ENCODE results near the gene IGFBP2. TPM values are rescaled to one million over a fixed set of nuclear protein-coding genes. Genes with fewer than 3 reads are reported as not detected.

IGFBP2 gene
- total and polyA plus RNA-seq, 2 of the 13 experiments (the other 11 are each of a cell fraction or from before 2014, with no cell fraction given): 2.0 to 5.8 TPM

DNA sequence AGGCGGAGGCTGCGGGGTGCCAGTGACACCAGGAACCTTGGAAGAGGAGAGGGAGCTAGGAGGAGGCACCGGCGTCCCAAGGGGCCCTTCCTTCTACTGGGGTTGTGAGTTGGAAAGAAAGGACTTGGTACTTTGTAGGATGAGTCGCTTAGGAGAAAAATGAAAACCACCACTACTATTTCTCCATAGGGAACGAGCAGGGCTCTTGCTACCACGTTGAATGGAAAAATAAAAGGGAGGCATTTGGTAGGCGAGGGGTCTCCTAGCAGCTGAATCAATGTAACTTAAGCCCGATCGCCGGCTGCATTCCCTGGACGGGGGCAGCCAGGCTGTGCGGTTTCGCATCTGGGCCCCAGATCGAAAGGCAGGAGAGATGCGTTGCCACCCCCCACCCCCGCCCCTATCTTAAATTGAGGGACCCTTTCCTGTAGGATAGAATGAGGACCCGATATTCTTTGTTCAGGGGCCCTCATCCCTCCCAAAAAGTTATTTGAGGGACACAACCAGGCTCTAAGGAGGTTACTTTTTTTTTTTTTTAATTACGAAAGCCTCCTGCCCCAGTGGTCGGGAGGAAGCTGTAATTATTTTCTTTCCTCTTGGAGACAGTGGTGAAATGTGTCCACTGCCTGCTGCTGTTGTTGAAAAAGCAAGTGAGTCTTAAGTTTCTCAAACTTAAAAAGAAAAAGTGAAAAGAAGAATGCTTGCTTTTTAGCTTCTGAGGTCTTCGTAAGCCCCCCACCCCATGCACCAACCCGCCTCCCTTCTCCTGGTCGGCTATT lies 1.3 kb downstream of the IGFBP2 start:
- POLR2A ChIA-PET: interaction anchor here (1.0 kb wide), 1 partner anchor 15 kb away, joined by 3 read pairs; no protein-coding TSS in a partner anchor
- BruUV-seq (replicated peaks): no TSS peak
- H3K36me3 ChIP-seq (replicated peaks in 1 of 2; ENCODE audit: control insufficient read depth in 1 of 2, insufficient read depth in 2 of 2, low read length in 2 of 2): no peaks in the 10 kb centered on the region
- H3K79me2 ChIP-seq (ENCODE audit: insufficient read depth, low read length): no peaks in the 10 kb centered on the region
- peak overlapping the region in 2 of 3 experiments; percentile 17 to 71; a peak in 3 of 6 replicates for H3K4me3 ChIP-seq (replicated peaks in 1 of 3; ENCODE audit: insufficient read depth in 1 of 3, low read depth in 2 of 3, low read length in 3 of 3)
- H3K4me1 ChIP-seq (ENCODE audit: insufficient read depth, low read length): peaks cover 45% of the 10 kb centered on the region
- H3K27ac ChIP-seq (ENCODE audit: extremely low read length, insufficient read depth, low read length): no peak overlapping the region
- no peak overlapping the region for H2AFZ ChIP-seq (ENCODE audit: low read length)
- intact Hi-C loops (cut with micrococcal nuclease; ENCODE audit: unreplicated experiment): no loop called here
- peak overlapping the region; percentile 90 for H3K4me2 ChIP-seq (ENCODE audit: low read depth, low read length)
- no peak for DNase-seq (ENCODE audit: low spot score)
- H3K9ac ChIP-seq (ENCODE audit: insufficient read depth, low read depth, low read length): no peak overlapping the region
- in situ Hi-C loops (cut with HindIII; ENCODE audit: extremely low pct_ligation_motif_present, low pct_unique_long_range_greater_than_20kb): no loop called here
- H3K9me3 ChIP-seq (ENCODE audit: low read length): no peaks in the 10 kb centered on the region
- peaks cover 8 to 56% of the 10 kb centered on the region in 2 experiments; a peak in 4 of 5 replicates for H3K27me3 ChIP-seq (ENCODE audit: control insufficient read depth in 1 of 2, insufficient read depth in 2 of 2, low read length in 2 of 2)
- TF ChIP-seq EZH2 (conservative IDR thresholded peaks at IDR 0.05; ENCODE audit: low read depth, low read length) (peak; percentile 5; the same call in 1 of the 2 replicates), ZNF501 (CRISPR knock-in tag; IDR thresholded peaks at IDR 0.05) (0 out of 2 replicates have a peak, but pooled peaks have one; percentile 5), ZNF138 (CRISPR knock-in tag; IDR thresholded peaks at IDR 0.05; ENCODE audit: low read depth) (0 out of 2 replicates have a peak, but pooled peaks have one; percentile 20), KMT2A (CRISPR knock-in tag; IDR thresholded peaks at IDR 0.05) (no peak)
- no peak for FAIRE-seq
- H4K20me1 ChIP-seq (ENCODE audit: insufficient read depth, low read length): no peaks in the 10 kb centered on the region
- ATAC-seq: no peak
- 43% methylated on average over 22 of the region's 23 CpGs for WGBS (ENCODE audit: low lambda C conversion rate)
- CTCF ChIA-PET (ENCODE audit: low intra/inter-chr PET ratio, low total read pairs): no interaction called here

DNA sequence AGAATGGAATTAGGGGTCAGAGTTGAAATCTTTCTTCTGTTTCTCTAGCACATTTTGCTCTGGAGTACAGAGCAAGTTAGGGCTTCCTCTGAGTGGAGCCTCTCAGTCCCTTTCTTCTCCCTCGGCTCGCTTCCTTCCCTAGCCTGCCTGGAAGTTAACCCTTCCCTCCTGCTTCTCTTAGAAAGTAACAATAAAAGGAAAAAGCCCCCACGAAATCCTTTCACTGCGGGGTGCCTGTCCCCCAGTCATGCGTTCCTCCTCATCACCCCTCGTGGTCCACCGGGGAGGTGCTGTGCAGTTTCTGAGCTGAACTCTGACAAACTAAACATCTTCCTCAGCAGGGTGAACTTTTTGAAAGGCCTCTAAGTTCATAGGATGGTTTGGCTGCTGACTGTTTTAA lies 2.0 kb downstream of the IGFBP2 start:
- intact Hi-C loops (cut with micrococcal nuclease; ENCODE audit: unreplicated experiment) (no loop called here), in situ Hi-C loops (cut with HindIII; ENCODE audit: extremely low pct_ligation_motif_present, low pct_unique_long_range_greater_than_20kb) (no loop called here)
- WGBS (ENCODE audit: low lambda C conversion rate): 25% methylated on average over 7 of the region's 7 CpGs
- Histone ChIP-seq H4K20me1 (ENCODE audit: insufficient read depth, low read length) (no peaks in the 10 kb centered on the region), H3K4me2 (ENCODE audit: low read depth, low read length) (no peak overlapping the region), H3K9ac (ENCODE audit: insufficient read depth, low read depth, low read length) (no peak overlapping the region), H2AFZ (ENCODE audit: low read length) (no peak overlapping the region), H3K4me3 (replicated peaks in 1 of 3; ENCODE audit: insufficient read depth in 1 of 3, low read depth in 2 of 3, low read length in 3 of 3) (no peak overlapping the region), H3K27ac (ENCODE audit: extremely low read length, insufficient read depth, low read length) (no peak overlapping the region), H3K36me3 (replicated peaks in 1 of 2; ENCODE audit: control insufficient read depth in 1 of 2, insufficient read depth in 2 of 2, low read length in 2 of 2) (no peaks in the 10 kb centered on the region), H3K79me2 (ENCODE audit: insufficient read depth, low read length) (no peaks in the 10 kb centered on the region), H3K9me3 (ENCODE audit: low read length) (no peaks in the 10 kb centered on the region), H3K4me1 (ENCODE audit: insufficient read depth, low read length) (peaks cover 45% of the 10 kb centered on the region), H3K27me3 (ENCODE audit: control insufficient read depth in 1 of 2, insufficient read depth in 2 of 2, low read length in 2 of 2) (peaks cover 8 to 59% of the 10 kb centered on the region in 2 experiments; a peak in 4 of 5 replicates)
- ChIA-PET POLR2A (no interaction called here), CTCF (ENCODE audit: low intra/inter-chr PET ratio, low total read pairs) (no interaction called here)
- ATAC-seq (no peak), DNase-seq (ENCODE audit: low spot score) (no peak), FAIRE-seq (no peak)
- BruUV-seq (replicated peaks): no TSS peak
- TF ChIP-seq FOXM1 (CRISPR knock-in tag; IDR thresholded peaks at IDR 0.05) (no peak), ZMAT3 (CRISPR knock-in tag; conservative IDR thresholded peaks at IDR 0.05) (no peak), POLR2A (IDR thresholded peaks at IDR 0.05; ENCODE audit: insufficient read depth in 1 of 2, low read depth in 2 of 2, low read length in 2 of 2) (no peak), ZNF850 (CRISPR knock-in tag; conservative IDR thresholded peaks at IDR 0.05) (no peak)
- TF ChIP-seq, protein P1, sequence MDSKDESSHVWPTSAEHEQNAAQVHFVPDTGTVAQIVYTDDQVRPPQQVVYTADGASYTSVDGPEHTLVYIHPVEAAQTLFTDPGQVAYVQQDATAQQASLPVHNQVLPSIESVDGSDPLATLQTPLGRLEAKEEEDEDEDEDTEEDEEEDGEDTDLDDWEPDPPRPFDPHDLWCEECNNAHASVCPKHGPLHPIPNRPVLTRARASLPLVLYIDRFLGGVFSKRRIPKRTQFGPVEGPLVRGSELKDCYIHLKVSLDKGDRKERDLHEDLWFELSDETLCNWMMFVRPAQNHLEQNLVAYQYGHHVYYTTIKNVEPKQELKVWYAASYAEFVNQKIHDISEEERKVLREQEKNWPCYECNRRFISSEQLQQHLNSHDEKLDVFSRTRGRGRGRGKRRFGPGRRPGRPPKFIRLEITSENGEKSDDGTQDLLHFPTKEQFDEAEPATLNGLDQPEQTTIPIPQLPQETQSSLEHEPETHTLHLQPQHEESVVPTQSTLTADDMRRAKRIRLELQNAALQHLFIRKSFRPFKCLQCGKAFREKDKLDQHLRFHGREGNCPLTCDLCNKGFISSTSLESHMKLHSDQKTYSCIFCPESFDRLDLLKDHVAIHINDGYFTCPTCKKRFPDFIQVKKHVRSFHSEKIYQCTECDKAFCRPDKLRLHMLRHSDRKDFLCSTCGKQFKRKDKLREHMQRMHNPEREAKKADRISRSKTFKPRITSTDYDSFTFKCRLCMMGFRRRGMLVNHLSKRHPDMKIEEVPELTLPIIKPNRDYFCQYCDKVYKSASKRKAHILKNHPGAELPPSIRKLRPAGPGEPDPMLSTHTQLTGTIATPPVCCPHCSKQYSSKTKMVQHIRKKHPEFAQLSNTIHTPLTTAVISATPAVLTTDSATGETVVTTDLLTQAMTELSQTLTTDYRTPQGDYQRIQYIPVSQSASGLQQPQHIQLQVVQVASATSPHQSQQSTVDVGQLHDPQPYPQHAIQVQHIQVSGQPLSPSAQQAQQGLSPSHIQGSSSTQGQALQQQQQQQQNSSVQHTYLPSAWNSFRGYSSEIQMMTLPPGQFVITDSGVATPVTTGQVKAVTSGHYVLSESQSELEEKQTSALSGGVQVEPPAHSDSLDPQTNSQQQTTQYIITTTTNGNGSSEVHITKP (CRISPR knock-in tag; IDR thresholded peaks at IDR 0.05; ENCODE audit: low read depth): no peak
- TF ChIP-seq, protein P2, sequence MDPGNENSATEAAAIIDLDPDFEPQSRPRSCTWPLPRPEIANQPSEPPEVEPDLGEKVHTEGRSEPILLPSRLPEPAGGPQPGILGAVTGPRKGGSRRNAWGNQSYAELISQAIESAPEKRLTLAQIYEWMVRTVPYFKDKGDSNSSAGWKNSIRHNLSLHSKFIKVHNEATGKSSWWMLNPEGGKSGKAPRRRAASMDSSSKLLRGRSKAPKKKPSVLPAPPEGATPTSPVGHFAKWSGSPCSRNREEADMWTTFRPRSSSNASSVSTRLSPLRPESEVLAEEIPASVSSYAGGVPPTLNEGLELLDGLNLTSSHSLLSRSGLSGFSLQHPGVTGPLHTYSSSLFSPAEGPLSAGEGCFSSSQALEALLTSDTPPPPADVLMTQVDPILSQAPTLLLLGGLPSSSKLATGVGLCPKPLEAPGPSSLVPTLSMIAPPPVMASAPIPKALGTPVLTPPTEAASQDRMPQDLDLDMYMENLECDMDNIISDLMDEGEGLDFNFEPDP (CRISPR knock-in tag; conservative IDR thresholded peaks at IDR 0.05): no peak
